WTC11 (cell line): ENCODE data around the gene UBE2M. TPM values are rescaled to one million over a fixed set of nuclear protein-coding genes. Genes with fewer than 3 reads are reported as not detected.
"Not testable (repeated sequence)": the region's sequence is repeated elsewhere in the genome, so short reads cannot be mapped to it uniquely, and the experiment has no call there.

Source experiments
- ATAC-seq: fragments of 200-7000 bp; cut with Tn5 transposase; 2 replicates; pipeline ENCODE4 v1.10.0; 2021; ENCODE audit warnings: mild to moderate bottlenecking, moderate library complexity
- CTCF ChIA-PET: fragments of 300-600 bp; sonication (Branson Sonifier 250); formaldehyde crosslinking; loops from one replicate; lab custom pipeline; 2021; ENCODE audit warnings: antibody characterized with exemption; lab: Charles Lee
- POLR2A ChIA-PET: fragments of 350-600 bp; sonication (Branson Sonifier 250); formaldehyde crosslinking; loops from one replicate; lab custom pipeline; 2021; ENCODE audit warnings: antibody characterized with exemption; lab: Charles Lee
- DNase-seq: peaks from one replicate; pipeline ENCODE4 v3.0.0; 2021; ENCODE audit warnings: low spot score
- H3K27ac Mint-ChIP-seq: 2 replicates; pipeline ENCODE4 v1.8.0; 2021; ENCODE audit warnings: mixed read lengths
- H3K27me3 Mint-ChIP-seq: 2 replicates; pipeline ENCODE4 v1.8.0; 2021; ENCODE audit warnings: low read depth, mild to moderate bottlenecking, moderate library complexity, mixed read lengths
- H3K36me3 Mint-ChIP-seq: 2 replicates; pipeline ENCODE4 v1.8.0; 2021; ENCODE audit warnings: mixed read lengths
- H3K4me1 Mint-ChIP-seq: 2 replicates; pipeline ENCODE4 v1.8.0; 2022; ENCODE audit warnings: mixed read lengths
- H3K4me3 Mint-ChIP-seq: 2 replicates; pipeline ENCODE4 v1.8.0; 2021; ENCODE audit warnings: mild to moderate bottlenecking, moderate library complexity, mixed read lengths
- H3K9me3 Mint-ChIP-seq: 2 replicates; pipeline ENCODE4 v1.8.0; 2021; ENCODE audit warnings: mixed read lengths
- ESRRA ChIP-seq: sonication (generic); formaldehyde crosslinking; IDR thresholded peaks from 2 replicates; pipeline ENCODE4 v1.8.1; 2022; ENCODE audit warnings: mild to moderate bottlenecking, missing genetic modification reagents, borderline replicate concordance
- ETV6 ChIP-seq: sonication (generic); formaldehyde crosslinking; IDR thresholded peaks from 2 replicates; pipeline ENCODE4 v1.8.1; 2022; ENCODE audit warnings: mild to moderate bottlenecking, missing genetic modification reagents
- GTF2I ChIP-seq: fragments of 250-450 bp; sonication (Bioruptor Pico); conservative IDR thresholded peaks from 2 replicates; pipeline ENCODE4 v1.4.0; 2021; ENCODE audit warnings: mild to moderate bottlenecking
- KAT7 ChIP-seq: sonication (generic); formaldehyde crosslinking; IDR thresholded peaks from 2 replicates; pipeline ENCODE4 v1.8.1; 2023; ENCODE audit warnings: missing genetic modification reagents, mild to moderate bottlenecking, borderline replicate concordance
- SP1 ChIP-seq: sonication (generic); formaldehyde crosslinking; conservative IDR thresholded peaks from 2 replicates; pipeline ENCODE4 v1.8.1; 2022; ENCODE audit warnings: missing genetic modification reagents
- TEAD1 ChIP-seq: sonication (generic); formaldehyde crosslinking; IDR thresholded peaks from 2 replicates; pipeline ENCODE4 v1.8.0; 2022; ENCODE audit warnings: mild to moderate bottlenecking, missing genetic modification reagents
- ZNF121 ChIP-seq: sonication (generic); formaldehyde crosslinking; IDR thresholded peaks from 2 replicates; pipeline ENCODE4 v1.8.0; 2023; ENCODE audit warnings: missing genetic modification reagents
- total RNA-seq: library from RNA; stranded (reverse); gene quantifications from 3 replicates; pipeline ENCODE4 v1.2.3, GENCODE V29; 2021
- TF ChIP-seq, protein P1 (sequence below): sonication (generic); formaldehyde crosslinking; IDR thresholded peaks from 2 replicates; pipeline ENCODE4 v1.8.1; 2022; ENCODE audit warnings: low read depth, missing genetic modification reagents, borderline replicate concordance
- TF ChIP-seq, protein P2 (sequence below): sonication (generic); formaldehyde crosslinking; IDR thresholded peaks from 2 replicates; pipeline ENCODE4 v1.8.0; 2022; ENCODE audit warnings: mild to moderate bottlenecking, missing genetic modification reagents
- TF ChIP-seq, protein P3 (sequence below): sonication (generic); formaldehyde crosslinking; IDR thresholded peaks from 2 replicates; pipeline ENCODE4 v1.8.1; 2022; ENCODE audit warnings: missing genetic modification reagents, borderline replicate concordance
- TF ChIP-seq, protein P4 (sequence below): sonication (generic); formaldehyde crosslinking; IDR thresholded peaks from 2 replicates; pipeline ENCODE4 v1.8.0; 2023; ENCODE audit warnings: missing genetic modification reagents, mild to moderate bottlenecking, borderline replicate concordance
- TF ChIP-seq, protein P5 (sequence below): sonication (generic); formaldehyde crosslinking; conservative IDR thresholded peaks from 2 replicates; pipeline ENCODE4 v1.8.1; 2022; ENCODE audit warnings: mild to moderate bottlenecking, missing genetic modification reagents
- TF ChIP-seq, protein P6 (sequence below): sonication (generic); formaldehyde crosslinking; conservative IDR thresholded peaks from 2 replicates; pipeline ENCODE4 v1.8.1; 2023; ENCODE audit warnings: mild to moderate bottlenecking, low read depth, missing genetic modification reagents, moderate library complexity

UBE2M gene
- total RNA-seq, 1 experiment from 2014 or later: 105 TPM

DNA sequence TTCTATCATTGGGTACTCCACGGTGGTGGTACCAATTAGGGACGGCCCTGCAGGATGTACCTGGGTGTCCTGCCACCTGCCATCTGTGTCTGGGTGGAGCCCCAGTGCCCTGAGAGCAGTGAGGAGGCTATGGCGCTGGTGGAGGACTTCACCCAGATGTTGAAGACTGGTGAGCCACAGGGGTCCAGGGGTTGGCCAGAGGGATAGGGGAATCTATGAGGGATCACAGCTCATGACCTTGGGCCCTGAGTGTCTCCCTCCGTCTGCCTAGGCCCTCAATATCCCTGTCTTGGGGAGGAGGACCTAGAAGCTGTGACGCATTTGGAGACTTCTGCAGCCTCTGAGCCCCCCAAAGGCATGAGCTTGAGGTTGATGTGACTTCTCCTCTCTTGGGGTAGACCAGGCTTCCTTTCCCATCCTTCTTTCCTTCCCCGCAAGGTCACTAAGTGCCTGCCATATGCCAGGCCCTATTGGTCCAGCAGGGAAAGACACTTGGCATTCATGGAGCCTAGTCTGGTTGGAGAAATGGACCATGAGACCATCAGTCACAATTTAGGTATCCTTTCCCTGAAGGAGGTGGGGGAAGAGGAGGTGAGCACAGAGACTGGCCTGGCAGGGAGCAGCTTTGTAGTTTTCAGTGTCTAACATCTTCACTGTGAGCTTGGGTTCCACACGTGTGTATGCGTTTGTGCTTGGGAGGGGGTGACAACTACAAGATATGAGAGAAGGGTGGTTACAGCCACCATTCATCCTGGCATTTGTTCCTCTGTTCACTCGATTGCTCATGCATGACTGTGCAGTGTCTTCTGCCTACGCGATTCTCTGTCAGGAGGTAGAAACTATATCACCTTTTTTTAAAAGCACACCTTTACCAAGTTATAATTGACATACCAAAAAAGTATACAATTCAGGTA is 19.9 kb upstream of the UBE2M start:
- Mint-ChIP-seq H3K9me3 (no peaks in the 10 kb centered on the region), H3K36me3 (peaks cover 13% of the 10 kb centered on the region), H3K4me1 (peaks cover 17% of the 10 kb centered on the region), H3K4me3 (no peak overlapping the region), H3K27ac (peak overlapping the region; percentile 17; the same call in 1 of the 2 replicates), H3K27me3 (no peaks in the 10 kb centered on the region)
- POLR2A ChIA-PET: interaction anchor here (0.5 kb wide), 1 partner anchor 330 kb away, joined by 4 read pairs; no protein-coding TSS in a partner anchor
- no peak for TF ChIP-seq ZNF121 (CRISPR knock-in tag)
- TF ChIP-seq, protein P1, sequence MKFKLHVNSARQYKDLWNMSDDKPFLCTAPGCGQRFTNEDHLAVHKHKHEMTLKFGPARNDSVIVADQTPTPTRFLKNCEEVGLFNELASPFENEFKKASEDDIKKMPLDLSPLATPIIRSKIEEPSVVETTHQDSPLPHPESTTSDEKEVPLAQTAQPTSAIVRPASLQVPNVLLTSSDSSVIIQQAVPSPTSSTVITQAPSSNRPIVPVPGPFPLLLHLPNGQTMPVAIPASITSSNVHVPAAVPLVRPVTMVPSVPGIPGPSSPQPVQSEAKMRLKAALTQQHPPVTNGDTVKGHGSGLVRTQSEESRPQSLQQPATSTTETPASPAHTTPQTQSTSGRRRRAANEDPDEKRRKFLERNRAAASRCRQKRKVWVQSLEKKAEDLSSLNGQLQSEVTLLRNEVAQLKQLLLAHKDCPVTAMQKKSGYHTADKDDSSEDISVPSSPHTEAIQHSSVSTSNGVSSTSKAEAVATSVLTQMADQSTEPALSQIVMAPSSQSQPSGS (CRISPR knock-in tag): no peak
- TF ChIP-seq, protein P2, sequence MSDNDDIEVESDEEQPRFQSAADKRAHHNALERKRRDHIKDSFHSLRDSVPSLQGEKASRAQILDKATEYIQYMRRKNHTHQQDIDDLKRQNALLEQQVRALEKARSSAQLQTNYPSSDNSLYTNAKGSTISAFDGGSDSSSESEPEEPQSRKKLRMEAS (CRISPR knock-in tag): no peak
- TF ChIP-seq, protein P3, sequence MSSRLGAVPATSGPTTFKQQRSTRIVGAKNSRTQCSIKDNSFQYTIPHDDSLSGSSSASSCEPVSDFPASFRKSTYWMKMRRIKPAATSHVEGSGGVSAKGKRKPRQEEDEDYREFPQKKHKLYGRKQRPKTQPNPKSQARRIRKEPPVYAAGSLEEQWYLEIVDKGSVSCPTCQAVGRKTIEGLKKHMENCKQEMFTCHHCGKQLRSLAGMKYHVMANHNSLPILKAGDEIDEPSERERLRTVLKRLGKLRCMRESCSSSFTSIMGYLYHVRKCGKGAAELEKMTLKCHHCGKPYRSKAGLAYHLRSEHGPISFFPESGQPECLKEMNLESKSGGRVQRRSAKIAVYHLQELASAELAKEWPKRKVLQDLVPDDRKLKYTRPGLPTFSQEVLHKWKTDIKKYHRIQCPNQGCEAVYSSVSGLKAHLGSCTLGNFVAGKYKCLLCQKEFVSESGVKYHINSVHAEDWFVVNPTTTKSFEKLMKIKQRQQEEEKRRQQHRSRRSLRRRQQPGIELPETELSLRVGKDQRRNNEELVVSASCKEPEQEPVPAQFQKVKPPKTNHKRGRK (CRISPR knock-in tag): no peak
- TF ChIP-seq, protein P4, sequence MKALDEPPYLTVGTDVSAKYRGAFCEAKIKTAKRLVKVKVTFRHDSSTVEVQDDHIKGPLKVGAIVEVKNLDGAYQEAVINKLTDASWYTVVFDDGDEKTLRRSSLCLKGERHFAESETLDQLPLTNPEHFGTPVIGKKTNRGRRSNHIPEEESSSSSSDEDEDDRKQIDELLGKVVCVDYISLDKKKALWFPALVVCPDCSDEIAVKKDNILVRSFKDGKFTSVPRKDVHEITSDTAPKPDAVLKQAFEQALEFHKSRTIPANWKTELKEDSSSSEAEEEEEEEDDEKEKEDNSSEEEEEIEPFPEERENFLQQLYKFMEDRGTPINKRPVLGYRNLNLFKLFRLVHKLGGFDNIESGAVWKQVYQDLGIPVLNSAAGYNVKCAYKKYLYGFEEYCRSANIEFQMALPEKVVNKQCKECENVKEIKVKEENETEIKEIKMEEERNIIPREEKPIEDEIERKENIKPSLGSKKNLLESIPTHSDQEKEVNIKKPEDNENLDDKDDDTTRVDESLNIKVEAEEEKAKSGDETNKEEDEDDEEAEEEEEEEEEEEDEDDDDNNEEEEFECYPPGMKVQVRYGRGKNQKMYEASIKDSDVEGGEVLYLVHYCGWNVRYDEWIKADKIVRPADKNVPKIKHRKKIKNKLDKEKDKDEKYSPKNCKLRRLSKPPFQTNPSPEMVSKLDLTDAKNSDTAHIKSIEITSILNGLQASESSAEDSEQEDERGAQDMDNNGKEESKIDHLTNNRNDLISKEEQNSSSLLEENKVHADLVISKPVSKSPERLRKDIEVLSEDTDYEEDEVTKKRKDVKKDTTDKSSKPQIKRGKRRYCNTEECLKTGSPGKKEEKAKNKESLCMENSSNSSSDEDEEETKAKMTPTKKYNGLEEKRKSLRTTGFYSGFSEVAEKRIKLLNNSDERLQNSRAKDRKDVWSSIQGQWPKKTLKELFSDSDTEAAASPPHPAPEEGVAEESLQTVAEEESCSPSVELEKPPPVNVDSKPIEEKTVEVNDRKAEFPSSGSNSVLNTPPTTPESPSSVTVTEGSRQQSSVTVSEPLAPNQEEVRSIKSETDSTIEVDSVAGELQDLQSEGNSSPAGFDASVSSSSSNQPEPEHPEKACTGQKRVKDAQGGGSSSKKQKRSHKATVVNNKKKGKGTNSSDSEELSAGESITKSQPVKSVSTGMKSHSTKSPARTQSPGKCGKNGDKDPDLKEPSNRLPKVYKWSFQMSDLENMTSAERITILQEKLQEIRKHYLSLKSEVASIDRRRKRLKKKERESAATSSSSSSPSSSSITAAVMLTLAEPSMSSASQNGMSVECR (CRISPR knock-in tag): no peak
- CTCF ChIA-PET: interaction anchor here (5.0 kb wide), 1 partner anchor 59 kb away, joined by 32 read pairs; the partner anchor contains the start of gene ZBTB45
- DNase-seq (no peak), ATAC-seq (no peak)

DNA sequence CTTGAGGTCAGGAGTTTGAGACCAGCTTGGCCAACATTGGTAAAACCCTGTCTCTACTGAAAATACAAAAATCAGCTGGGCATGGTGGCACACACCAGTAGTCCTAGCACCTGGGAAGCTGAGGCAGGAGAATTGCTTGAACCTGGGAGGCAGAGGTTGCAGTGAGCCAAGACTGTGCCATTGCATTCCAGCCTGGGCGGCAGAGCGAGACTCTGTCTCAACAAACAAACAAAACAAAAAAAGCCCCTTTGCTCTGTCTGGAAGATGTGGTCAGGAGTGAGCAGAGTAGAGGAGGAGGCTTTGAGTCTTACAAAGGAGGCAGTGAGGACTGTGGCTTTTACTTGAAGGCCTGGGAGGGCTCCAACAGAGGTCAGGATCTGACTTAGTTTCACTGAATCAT is 19.2 kb upstream of the UBE2M start:
- H3K9me3 Mint-ChIP-seq, DNase-seq, H3K27me3 Mint-ChIP-seq, H3K4me3 Mint-ChIP-seq, ATAC-seq, H3K27ac Mint-ChIP-seq, H3K36me3 Mint-ChIP-seq, POLR2A ChIA-PET: not testable (repeated sequence)
- H3K4me1 Mint-ChIP-seq: peaks cover 17% of the 10 kb centered on the region
- CTCF ChIA-PET: interaction anchor here (5.0 kb wide), 1 partner anchor 58 kb away, joined by 32 read pairs; the partner anchor contains the start of gene ZBTB45

DNA sequence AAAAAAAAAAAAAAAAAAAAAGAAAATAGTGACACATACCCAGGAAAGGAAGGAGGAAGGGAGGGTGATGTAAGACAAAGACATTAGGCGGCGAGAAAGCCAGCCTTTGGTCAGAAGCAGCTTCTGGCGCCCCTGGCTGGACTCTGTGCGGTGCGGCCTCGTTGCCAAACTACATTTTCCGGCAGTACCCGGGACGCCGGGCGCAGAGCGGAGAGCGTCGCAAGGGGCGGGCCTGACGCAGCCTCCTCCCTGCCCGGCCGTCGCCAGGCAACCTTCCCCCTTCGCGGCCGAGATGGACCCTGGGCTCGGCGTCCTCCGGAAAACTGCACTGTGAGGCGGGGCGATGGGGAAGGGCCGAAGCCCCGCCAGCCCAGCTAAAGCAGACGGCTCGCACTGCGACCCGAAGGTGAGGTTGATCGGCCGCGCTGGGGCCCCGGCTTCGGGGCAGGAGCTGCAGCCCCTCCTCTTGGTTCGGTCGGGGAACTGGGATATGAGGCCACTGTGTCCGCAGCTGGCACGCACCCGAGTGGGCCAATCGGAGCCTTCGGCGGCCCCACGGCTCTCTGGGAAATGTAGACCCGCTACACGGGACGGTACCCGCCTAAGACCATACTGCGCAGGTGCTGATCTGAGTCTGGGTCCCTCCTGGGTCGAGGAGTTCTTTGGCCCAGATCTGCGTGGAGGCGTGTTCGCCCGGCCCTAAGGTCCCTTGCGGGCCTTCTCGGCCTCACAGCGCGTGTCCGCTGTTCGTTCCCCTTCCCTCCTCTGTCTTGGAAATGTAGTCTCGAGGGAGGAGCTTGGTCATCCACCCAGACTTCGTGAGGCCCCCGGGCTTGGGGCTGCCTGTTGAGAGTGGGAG is 17.0 kb upstream of the UBE2M start:
- Mint-ChIP-seq H3K9me3 (no peaks in the 10 kb centered on the region), H3K27ac (peak overlapping the region; percentile 93), H3K36me3 (peaks cover 7% of the 10 kb centered on the region; the same call in 1 of the 2 replicates), H3K27me3 (no peaks in the 10 kb centered on the region), H3K4me3 (peak overlapping the region; percentile 99), H3K4me1 (peaks cover 17% of the 10 kb centered on the region)
- ChIA-PET CTCF (interaction anchor here (0.5 to 2.0 kb wide), 9 partner anchors 10 to 231 kb away, joined by 3 to 26 read pairs (median 3); partner anchors contain the start of genes TRIM28 and ZBTB45), POLR2A (interaction anchor here (0.6 to 1.8 kb wide), 5 partner anchors 13 to 189 kb away, joined by 3 to 8 read pairs (median 6); partner anchors contain the start of genes CHMP2A, UBE2M and ZBTB45)
- peak; percentile 92 for DNase-seq
- ATAC-seq: peak; percentile 60
- TF ChIP-seq TEAD1 (CRISPR knock-in tag): no peak
- TF ChIP-seq SP1: peak; percentile 89
- no peak for TF ChIP-seq GTF2I (CRISPR knock-in tag)
- TF ChIP-seq, protein P3 (CRISPR knock-in tag): no peak
- TF ChIP-seq ETV6 (CRISPR knock-in tag): no peak
- TF ChIP-seq, protein P5, sequence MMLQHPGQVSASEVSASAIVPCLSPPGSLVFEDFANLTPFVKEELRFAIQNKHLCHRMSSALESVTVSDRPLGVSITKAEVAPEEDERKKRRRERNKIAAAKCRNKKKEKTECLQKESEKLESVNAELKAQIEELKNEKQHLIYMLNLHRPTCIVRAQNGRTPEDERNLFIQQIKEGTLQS (CRISPR knock-in tag): no peak
- TF ChIP-seq ESRRA: no peak
- TF ChIP-seq, protein P6, sequence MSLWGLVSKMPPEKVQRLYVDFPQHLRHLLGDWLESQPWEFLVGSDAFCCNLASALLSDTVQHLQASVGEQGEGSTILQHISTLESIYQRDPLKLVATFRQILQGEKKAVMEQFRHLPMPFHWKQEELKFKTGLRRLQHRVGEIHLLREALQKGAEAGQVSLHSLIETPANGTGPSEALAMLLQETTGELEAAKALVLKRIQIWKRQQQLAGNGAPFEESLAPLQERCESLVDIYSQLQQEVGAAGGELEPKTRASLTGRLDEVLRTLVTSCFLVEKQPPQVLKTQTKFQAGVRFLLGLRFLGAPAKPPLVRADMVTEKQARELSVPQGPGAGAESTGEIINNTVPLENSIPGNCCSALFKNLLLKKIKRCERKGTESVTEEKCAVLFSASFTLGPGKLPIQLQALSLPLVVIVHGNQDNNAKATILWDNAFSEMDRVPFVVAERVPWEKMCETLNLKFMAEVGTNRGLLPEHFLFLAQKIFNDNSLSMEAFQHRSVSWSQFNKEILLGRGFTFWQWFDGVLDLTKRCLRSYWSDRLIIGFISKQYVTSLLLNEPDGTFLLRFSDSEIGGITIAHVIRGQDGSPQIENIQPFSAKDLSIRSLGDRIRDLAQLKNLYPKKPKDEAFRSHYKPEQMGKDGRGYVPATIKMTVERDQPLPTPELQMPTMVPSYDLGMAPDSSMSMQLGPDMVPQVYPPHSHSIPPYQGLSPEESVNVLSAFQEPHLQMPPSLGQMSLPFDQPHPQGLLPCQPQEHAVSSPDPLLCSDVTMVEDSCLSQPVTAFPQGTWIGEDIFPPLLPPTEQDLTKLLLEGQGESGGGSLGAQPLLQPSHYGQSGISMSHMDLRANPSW (CRISPR knock-in tag): no peak
- no peak for TF ChIP-seq KAT7
